Measurements from ENCODE around the gene RUVBL2. TPM values are rescaled to one million over a fixed set of nuclear protein-coding genes. Genes with fewer than 3 reads are reported as not detected.

Gene RUVBL2
- total RNA-seq, 2 donors from 2014 or later: 110 to 126 TPM

DNA sequence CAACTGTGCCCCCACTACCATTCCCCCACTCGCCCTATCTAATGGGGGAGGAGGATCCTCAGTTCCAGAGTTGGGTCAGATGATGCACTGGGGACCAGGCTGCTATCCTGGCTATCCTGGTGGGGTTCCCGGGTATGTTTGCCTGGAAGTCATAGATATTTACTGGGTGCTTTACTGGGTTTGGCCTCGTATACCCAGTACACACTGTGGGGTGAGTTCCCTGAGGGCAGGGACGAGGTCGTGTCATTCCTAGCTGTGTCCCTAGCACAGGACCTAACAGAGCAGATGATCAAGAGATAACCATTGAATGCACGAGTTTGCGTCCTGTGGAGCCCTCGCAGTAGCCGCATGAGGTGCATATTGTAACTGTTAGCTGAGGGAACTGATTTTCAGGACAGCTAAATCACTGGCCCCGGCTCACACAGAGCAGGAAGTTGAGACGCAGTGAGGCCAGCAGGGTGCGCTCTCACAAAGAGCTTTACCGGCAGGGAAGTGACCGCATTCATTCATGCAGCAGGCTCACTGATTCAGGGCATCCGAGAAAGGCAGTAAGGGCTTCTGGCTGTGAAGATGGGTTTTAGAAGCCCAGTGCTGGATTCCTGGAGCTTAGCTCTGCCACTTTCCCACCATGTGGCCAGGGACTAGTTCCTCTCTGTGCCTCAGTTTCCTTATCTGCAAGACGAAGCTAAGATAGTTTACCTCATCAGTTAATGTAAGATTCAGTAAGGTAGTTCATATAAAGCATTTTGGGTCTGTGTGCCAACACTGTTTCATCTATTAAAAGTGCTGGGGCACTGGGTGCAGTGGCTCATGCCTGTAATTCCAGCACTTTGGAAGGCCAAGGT, 6.0 kb downstream of the RUVBL2 start:
- WGBS: 49% methylated on average over 16 of the region's 16 CpGs
- no peak for DNase-seq (ENCODE audit: low spot score)
- Histone ChIP-seq H3K4me1 (replicated peaks) (no peaks in the 10 kb centered on the region), H3K9me3 (no peaks in the 10 kb centered on the region), H3K4me3 (no peak overlapping the region), H3K36me3 (no peaks in the 10 kb centered on the region), H3K27ac (no peak overlapping the region), H3K27me3 (replicated peaks; ENCODE audit: insufficient read depth) (no peaks in the 10 kb centered on the region)
- no peak for TF ChIP-seq POLR2A (IDR thresholded peaks at IDR 0.05)
- TF ChIP-seq POLR2AphosphoS5 (IDR thresholded peaks at IDR 0.05): no peak
- TF ChIP-seq, protein P1, sequence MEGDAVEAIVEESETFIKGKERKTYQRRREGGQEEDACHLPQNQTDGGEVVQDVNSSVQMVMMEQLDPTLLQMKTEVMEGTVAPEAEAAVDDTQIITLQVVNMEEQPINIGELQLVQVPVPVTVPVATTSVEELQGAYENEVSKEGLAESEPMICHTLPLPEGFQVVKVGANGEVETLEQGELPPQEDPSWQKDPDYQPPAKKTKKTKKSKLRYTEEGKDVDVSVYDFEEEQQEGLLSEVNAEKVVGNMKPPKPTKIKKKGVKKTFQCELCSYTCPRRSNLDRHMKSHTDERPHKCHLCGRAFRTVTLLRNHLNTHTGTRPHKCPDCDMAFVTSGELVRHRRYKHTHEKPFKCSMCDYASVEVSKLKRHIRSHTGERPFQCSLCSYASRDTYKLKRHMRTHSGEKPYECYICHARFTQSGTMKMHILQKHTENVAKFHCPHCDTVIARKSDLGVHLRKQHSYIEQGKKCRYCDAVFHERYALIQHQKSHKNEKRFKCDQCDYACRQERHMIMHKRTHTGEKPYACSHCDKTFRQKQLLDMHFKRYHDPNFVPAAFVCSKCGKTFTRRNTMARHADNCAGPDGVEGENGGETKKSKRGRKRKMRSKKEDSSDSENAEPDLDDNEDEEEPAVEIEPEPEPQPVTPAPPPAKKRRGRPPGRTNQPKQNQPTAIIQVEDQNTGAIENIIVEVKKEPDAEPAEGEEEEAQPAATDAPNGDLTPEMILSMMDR (IDR thresholded peaks at IDR 0.05): peak in 3 of 4 experiments; percentile 21 to 53 (median 41)
- intact Hi-C loops (cut with DNase I): no loop called here

DNA sequence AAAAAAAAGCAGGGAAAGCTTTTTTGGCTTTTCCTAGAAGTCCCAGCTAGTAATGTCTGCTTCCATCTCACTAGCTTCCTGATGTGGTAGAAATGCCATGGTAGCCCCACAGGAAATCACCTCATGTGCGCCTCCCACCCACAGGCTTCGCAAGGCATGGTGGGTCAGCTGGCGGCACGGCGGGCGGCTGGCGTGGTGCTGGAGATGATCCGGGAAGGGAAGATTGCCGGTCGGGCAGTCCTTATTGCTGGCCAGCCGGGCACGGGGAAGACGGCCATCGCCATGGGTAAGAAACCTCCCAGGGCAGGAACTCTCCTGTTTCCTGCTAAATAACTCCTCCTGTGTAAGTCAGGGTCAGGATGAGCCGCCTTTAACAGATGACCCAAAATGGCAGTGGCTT, 10.4 kb downstream of the RUVBL2 start:
- no peaks in the 10 kb centered on the region for H3K27me3 ChIP-seq (replicated peaks; ENCODE audit: insufficient read depth)
- TF ChIP-seq POLR2A (IDR thresholded peaks at IDR 0.05): no peak
- no peak overlapping the region for H3K4me3 ChIP-seq
- H3K9me3 ChIP-seq: no peaks in the 10 kb centered on the region
- H3K36me3 ChIP-seq: peaks cover 0 to 4% of the 10 kb centered on the region in 2 donors
- DNase-seq (ENCODE audit: low spot score): no peak
- no peak overlapping the region for H3K27ac ChIP-seq
- no peaks in the 10 kb centered on the region for H3K4me1 ChIP-seq (replicated peaks)
- intact Hi-C loops (cut with DNase I): no loop called here
- 98% methylated on average over 15 of the region's 15 CpGs for WGBS

DNA sequence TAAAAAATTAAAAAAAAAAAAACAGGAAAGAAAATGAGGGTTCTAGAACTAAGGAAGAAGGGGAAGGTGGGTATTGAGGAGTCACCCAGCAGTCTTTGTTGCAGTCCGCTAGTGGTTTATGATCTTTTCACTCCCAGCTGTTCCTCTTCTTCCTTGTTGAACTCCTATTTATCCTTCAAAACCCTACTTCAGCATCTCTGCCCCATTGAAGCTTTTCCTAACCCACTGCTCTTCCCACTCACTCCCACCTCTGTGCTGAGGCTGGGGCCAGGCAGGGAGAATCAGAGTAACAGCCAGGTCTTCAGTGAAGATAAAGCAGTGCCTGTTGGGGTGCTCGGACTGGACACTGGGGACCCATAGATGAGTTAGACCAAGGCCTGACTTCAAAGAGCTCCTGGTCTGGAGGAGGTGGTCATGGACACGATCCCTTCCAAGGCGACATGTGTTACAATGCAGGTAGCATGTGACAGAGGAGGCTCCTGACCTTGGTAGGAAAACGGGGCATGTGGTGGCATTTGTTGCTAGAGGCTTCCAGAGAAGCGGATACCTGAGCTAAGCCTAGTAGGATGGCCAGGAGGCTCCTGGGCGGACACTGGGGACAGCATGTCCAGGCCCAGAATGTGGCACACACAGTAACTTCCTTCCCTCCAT, 11.4 kb downstream of the RUVBL2 start:
- H3K36me3 ChIP-seq: peaks cover 0 to 4% of the 10 kb centered on the region in 2 donors
- WGBS: 95% methylated on average over 7 of the region's 7 CpGs
- no peaks in the 10 kb centered on the region for H3K9me3 ChIP-seq
- no peak for DNase-seq (ENCODE audit: low spot score)
- no peak overlapping the region for H3K27ac ChIP-seq
- no peaks in the 10 kb centered on the region for H3K27me3 ChIP-seq (replicated peaks; ENCODE audit: insufficient read depth)
- no peaks in the 10 kb centered on the region for H3K4me1 ChIP-seq (replicated peaks)
- TF ChIP-seq POLR2AphosphoS5 (IDR thresholded peaks at IDR 0.05): no peak
- TF ChIP-seq, protein P1 (IDR thresholded peaks at IDR 0.05): no peak
- TF ChIP-seq POLR2A (IDR thresholded peaks at IDR 0.05): no peak
- H3K4me3 ChIP-seq: no peak overlapping the region
- intact Hi-C loops (cut with DNase I): no loop called here

DNA sequence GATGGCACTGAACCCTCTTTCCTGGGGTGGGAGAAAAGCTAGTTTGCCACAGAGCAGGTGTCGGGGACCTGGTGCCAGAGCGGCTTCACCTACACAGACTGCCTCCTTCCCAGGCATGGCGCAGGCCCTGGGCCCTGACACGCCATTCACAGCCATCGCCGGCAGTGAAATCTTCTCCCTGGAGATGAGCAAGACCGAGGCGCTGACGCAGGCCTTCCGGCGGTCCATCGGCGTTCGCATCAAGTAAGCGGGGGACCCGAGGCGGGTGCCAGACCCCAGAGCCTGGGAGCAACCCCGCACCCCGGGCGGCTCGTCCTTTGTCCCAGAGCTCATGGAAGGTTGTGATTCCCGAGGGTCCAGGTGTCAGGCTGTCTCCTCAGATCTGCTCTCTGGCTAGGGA, 13.2 kb downstream of the RUVBL2 start:
- 96% methylated on average over 22 of the region's 22 CpGs for WGBS
- Histone ChIP-seq H3K36me3 (peaks cover 0 to 4% of the 10 kb centered on the region in 2 donors), H3K4me1 (replicated peaks) (no peaks in the 10 kb centered on the region), H3K4me3 (no peak overlapping the region), H3K27me3 (replicated peaks; ENCODE audit: insufficient read depth) (no peaks in the 10 kb centered on the region), H3K27ac (no peak overlapping the region), H3K9me3 (no peaks in the 10 kb centered on the region)
- no peak for DNase-seq (ENCODE audit: low spot score)
- intact Hi-C loops (cut with DNase I): no loop called here
- TF ChIP-seq POLR2AphosphoS5 (IDR thresholded peaks at IDR 0.05) (no peak), POLR2A (IDR thresholded peaks at IDR 0.05) (no peak)
- TF ChIP-seq, protein P1 (IDR thresholded peaks at IDR 0.05): no peak

DNA sequence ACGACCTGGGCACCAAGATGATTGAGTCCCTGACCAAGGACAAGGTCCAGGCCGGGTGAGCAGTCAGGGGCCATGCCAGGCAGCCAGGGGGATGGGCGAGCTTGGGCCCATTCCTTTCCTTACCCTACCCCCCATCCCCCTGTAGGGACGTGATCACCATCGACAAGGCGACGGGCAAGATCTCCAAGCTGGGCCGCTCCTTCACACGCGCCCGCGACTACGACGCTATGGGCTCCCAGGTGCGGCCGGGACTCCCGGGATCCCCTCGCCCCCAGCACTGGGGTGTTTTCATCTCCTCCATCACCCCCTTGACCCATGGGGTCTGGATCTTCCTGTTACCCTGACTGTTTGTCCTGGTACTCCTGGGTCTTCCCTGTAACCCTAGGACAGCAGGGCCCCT, 16.1 kb downstream of the RUVBL2 start:
- intact Hi-C loops (cut with DNase I): no loop called here
- 94% methylated on average over 18 of the region's 18 CpGs for WGBS
- DNase-seq (ENCODE audit: low spot score): no peak

More for the DNA sequence above, 16.1 kb downstream of the RUVBL2 start:
- peaks cover 0 to 4% of the 10 kb centered on the region in 2 donors for H3K36me3 ChIP-seq
- no peaks in the 10 kb centered on the region for H3K27me3 ChIP-seq (replicated peaks; ENCODE audit: insufficient read depth)
- H3K4me3 ChIP-seq: no peak overlapping the region
- no peak overlapping the region for H3K27ac ChIP-seq
- H3K9me3 ChIP-seq: no peaks in the 10 kb centered on the region
- no peaks in the 10 kb centered on the region for H3K4me1 ChIP-seq (replicated peaks)
- TF ChIP-seq POLR2AphosphoS5 (IDR thresholded peaks at IDR 0.05): no peak
- TF ChIP-seq POLR2A (IDR thresholded peaks at IDR 0.05): no peak
- TF ChIP-seq, protein P1 (IDR thresholded peaks at IDR 0.05): no peak

All from prostate gland (tissue), 2 donors.